Measurements from ENCODE around the gene LRRK1.

DNA sequence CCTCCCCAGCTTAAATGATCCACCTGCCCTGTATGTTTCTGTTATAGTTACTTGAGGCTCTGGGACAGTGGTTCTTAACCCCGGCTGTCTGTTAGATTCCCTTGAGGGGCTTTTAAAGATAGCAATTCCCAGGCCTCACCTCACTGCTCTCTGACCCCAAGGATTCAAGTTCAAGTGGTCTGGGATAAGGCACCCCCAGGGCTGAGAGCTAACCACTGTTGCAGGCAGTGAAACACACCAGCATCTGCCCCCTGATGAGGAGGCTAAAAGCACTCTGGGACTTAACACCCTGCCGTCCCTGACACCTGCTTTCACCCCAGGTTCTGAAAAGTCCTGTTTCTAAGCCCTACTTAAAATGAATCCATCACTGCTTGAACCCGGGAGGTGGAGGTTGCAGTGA is 103.7 kb downstream of the LRRK1 start:
- TF ChIP-seq CTCF (IDR thresholded peaks at IDR 0.05): no peak
- no peak for TF ChIP-seq POLR2A (IDR thresholded peaks at IDR 0.05)

All from thyroid gland (tissue), 4 donors.